ENCODE results near the gene SNX7.

SNX7 gene

GRCh38 chr1:98674075-98674781, 12.7 kb downstream of the SNX7 start:
- CTCF ChIA-PET = no interaction called here
- DNase-seq (ENCODE audit: low spot score) = no peak
- TF ChIP-seq, protein P1, sequence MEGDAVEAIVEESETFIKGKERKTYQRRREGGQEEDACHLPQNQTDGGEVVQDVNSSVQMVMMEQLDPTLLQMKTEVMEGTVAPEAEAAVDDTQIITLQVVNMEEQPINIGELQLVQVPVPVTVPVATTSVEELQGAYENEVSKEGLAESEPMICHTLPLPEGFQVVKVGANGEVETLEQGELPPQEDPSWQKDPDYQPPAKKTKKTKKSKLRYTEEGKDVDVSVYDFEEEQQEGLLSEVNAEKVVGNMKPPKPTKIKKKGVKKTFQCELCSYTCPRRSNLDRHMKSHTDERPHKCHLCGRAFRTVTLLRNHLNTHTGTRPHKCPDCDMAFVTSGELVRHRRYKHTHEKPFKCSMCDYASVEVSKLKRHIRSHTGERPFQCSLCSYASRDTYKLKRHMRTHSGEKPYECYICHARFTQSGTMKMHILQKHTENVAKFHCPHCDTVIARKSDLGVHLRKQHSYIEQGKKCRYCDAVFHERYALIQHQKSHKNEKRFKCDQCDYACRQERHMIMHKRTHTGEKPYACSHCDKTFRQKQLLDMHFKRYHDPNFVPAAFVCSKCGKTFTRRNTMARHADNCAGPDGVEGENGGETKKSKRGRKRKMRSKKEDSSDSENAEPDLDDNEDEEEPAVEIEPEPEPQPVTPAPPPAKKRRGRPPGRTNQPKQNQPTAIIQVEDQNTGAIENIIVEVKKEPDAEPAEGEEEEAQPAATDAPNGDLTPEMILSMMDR (conservative IDR thresholded peaks at IDR 0.05; ENCODE audit: low read depth) = no peak
- H3K27ac ChIP-seq = no peak overlapping the region
- POLR2A ChIA-PET (ENCODE audit: low non-redundant PET) = no interaction called here

- POLR2A ChIA-PET (ENCODE audit: low non-redundant PET) = no interaction called here
- TF ChIP-seq, protein P1 (conservative IDR thresholded peaks at IDR 0.05; ENCODE audit: low read depth) = no peak
- H3K27ac ChIP-seq = no peak overlapping the region
- no peak for DNase-seq (ENCODE audit: low spot score)
- CTCF ChIA-PET = no interaction called here
These were observed 13.8 kb downstream of the SNX7 start for GRCh38 chr1:98675282-98675681.

DNA sequence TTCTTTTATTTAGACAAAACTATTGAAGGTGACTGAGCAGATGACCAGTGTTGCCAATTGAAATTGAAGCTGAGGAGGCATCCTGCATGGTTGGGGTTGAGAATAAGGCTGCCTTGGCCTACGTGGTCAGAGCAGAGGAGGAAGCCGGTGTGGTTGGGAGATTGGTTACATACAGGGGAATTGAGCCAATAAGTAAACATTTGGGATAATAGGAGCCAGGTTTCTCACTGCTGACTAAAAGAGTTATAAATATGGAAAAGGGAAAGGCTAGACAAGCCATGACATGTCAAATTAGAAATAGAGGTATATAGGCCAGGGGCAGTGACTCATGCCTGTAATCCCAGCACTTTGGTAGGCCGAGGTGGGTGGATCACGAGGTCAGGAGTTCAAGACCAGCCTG, 15.8 kb downstream of the SNX7 start:
- peak overlapping the region; percentile 58 for H3K27ac ChIP-seq
- peak; percentile 83 for DNase-seq (ENCODE audit: low spot score)
- CTCF ChIA-PET = no interaction called here
- POLR2A ChIA-PET (ENCODE audit: low non-redundant PET) = no interaction called here
- TF ChIP-seq, protein P1 (conservative IDR thresholded peaks at IDR 0.05; ENCODE audit: low read depth) = no peak

DNA sequence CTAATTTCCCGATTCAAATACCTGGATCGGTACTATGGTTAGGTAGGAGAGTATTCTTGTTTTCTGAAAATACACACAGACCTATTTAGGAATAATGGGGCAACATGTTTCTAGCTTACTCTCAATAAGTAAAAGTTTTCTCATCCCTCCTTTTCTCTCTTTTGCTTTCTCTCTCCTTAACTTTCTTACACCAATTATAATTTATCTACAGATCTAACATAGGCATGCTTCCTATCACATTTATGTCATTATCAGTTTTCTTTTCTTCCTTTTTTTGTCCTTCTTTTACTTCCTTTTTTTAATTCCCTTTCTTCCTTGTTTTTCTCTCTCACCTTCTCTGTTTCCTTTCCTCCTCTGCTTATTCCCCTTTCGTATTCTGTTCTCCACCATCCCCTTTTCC, 20.3 kb downstream of the SNX7 start:
- TF ChIP-seq, protein P1 (conservative IDR thresholded peaks at IDR 0.05; ENCODE audit: low read depth) = no peak
- H3K27ac ChIP-seq = no peak overlapping the region
- ChIA-PET CTCF (no interaction called here), POLR2A (ENCODE audit: low non-redundant PET) (no interaction called here)
- no peak for DNase-seq (ENCODE audit: low spot score)

GRCh38 chr1:98688110-98688739, 26.7 kb downstream of the SNX7 start:
- TF ChIP-seq, protein P1 (conservative IDR thresholded peaks at IDR 0.05; ENCODE audit: low read depth) = no peak
- ChIA-PET POLR2A (ENCODE audit: low non-redundant PET) (no interaction called here), CTCF (interaction anchor here (0.6 kb wide), 1 partner anchor 382 kb away, joined by 3 read pairs; no protein-coding TSS in a partner anchor)
- no peak overlapping the region for H3K27ac ChIP-seq
- DNase-seq (ENCODE audit: low spot score) = no peak

- POLR2A ChIA-PET (ENCODE audit: low non-redundant PET) = no interaction called here
- DNase-seq (ENCODE audit: low spot score) = no peak
- CTCF ChIA-PET = no interaction called here
- TF ChIP-seq, protein P1 (conservative IDR thresholded peaks at IDR 0.05; ENCODE audit: low read depth) = no peak
- H3K27ac ChIP-seq = no peak overlapping the region
These were observed 29.1 kb downstream of the SNX7 start for GRCh38 chr1:98690576-98690975.
